HFF-Myc (cell line): ENCODE results near the gene TMEM236.

ENCODE experiments used
- DNase-seq: peaks from one replicate; pipeline ENCODE4 v3.0.0-alpha.2; 2011; ENCODE audit warnings: low read depth; ENCODE audit errors: extremely low read depth
- H3K4me3 ChIP-seq: replicated peaks from 2 replicates; pipeline ENCODE4 v1.5.1; 2011; ENCODE audit warnings: low read depth, mild to moderate bottlenecking, control low read depth, low read length
- TF ChIP-seq, protein P1 (sequence below): IDR thresholded peaks from 2 replicates; pipeline ENCODE4 v1.5.1; 2012; ENCODE audit warnings: mild to moderate bottlenecking, low read depth, low read length, control low read depth; ENCODE audit errors: missing control alignments

TMEM236 gene

DNA sequence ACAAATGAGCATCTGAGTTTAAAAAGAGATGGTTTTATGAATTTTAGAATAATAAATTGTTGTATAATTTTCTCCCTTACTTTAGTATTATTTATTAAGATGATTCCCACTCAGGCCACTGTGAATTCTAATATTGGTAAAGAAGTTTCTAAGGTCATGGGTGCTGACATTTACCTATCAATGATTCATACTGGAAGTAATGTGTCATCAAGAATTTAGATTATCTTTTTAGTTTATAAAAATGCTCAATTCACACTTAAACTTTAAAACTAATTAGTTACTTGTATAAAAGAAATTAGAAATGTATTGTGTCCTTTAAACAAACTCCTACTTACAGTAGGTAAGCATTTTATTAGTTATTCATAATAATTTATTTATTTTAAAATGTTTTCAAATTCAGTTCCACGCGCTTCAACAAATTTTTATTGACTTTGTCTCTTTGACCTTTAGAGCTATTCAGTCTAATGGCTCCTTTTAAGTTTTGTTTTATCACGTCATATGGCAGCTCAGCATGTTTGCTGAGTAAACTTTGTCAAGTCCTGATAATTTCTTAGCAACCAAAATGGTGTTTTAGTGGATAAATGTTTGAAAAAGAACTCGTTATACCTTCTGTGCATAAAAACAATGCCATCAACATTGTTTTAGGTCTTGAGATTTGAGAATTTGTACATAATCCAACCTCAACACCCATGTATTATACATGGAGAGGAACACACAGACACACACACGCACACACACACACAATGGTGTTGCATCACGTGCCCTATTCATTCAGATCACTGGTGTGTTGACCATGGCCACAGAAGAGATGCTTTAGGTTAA is 42.0 kb downstream of the TMEM236 start:
- no peak for DNase-seq
- TF ChIP-seq, protein P1, sequence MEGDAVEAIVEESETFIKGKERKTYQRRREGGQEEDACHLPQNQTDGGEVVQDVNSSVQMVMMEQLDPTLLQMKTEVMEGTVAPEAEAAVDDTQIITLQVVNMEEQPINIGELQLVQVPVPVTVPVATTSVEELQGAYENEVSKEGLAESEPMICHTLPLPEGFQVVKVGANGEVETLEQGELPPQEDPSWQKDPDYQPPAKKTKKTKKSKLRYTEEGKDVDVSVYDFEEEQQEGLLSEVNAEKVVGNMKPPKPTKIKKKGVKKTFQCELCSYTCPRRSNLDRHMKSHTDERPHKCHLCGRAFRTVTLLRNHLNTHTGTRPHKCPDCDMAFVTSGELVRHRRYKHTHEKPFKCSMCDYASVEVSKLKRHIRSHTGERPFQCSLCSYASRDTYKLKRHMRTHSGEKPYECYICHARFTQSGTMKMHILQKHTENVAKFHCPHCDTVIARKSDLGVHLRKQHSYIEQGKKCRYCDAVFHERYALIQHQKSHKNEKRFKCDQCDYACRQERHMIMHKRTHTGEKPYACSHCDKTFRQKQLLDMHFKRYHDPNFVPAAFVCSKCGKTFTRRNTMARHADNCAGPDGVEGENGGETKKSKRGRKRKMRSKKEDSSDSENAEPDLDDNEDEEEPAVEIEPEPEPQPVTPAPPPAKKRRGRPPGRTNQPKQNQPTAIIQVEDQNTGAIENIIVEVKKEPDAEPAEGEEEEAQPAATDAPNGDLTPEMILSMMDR = no peak

DNA sequence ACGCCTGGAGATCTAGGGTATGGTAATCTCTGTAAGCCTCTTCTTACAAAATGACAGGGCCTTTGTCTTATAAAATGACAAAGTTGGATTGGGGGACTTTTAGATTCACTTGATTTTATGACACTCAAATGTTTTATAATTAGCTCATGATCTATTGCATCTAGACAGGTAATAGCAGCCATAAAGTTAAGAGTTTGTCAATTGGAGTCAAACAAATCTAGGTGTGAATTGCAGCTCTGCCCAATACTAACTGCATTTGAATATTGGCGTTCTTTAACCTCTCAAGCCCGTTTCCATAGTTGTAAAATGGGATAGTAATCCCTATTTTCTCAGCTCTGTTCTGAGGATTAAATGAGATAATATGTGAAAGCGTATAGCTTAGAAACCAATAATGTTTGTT is 43.1 kb downstream of the TMEM236 start:
- H3K4me3 ChIP-seq = no peak overlapping the region
- TF ChIP-seq, protein P1 = no peak
- no peak for DNase-seq

More for the DNA sequence above, 42.0 kb downstream of the TMEM236 start:
- H3K4me3 ChIP-seq = no peak overlapping the region

DNA sequence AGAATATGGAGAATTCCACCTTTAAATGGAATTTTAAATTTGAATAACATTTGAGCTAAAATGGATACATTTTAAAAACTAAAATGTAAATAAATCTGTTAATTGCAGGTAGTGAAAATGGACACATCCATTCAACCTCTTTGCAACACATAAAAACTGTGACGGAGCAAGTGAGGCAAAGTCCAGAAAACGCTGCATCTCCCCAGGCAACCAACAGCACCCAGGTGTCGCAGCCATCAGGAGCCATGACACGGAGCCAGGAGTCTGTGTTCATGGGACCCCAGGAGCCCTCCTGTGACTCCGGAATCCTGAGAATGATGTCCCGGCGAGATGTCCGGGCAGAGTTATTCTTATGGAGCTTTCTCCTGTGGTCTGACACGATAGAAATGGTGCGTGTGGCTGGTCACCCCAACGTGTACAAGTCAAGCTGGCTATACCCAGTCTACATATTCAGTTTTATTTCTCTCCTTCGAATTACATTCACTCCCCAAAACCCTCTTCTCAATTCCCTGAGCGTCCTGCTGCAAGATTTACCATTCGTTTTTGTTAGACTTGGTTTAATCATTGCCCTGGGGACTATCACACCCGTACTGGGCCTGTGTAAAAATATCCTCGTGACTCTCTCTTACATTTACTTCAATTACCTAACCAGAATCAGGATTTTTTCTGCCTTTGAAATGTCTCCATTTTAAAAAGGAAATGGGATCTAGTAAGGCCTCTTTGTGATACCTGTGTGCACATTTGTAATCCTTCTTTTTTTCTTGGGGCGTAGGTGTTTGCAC is 44.0 kb downstream of the TMEM236 start:
- TF ChIP-seq, protein P1 = no peak
- H3K4me3 ChIP-seq = no peak overlapping the region
- no peak for DNase-seq

DNA sequence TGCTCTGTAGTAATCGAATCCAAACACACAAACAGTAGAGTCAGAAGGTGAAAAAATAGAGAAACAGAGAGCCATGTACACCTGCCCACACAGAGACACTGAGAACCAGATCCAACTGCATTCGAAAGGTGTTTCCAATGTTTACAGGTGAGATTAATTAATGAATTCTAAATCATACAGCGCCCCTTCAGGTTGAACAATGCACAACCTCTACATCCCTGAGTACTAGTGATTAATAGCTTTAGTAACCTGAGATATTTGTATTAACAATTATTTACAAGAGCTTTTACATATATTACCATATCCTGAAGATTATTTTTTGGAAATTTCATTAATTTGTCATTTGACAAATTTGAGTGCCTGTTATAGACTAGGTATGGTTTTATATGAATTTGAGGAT is 49.5 kb downstream of the TMEM236 start:
- no peak overlapping the region for H3K4me3 ChIP-seq
- TF ChIP-seq, protein P1 = no peak
- DNase-seq = no peak

DNA sequence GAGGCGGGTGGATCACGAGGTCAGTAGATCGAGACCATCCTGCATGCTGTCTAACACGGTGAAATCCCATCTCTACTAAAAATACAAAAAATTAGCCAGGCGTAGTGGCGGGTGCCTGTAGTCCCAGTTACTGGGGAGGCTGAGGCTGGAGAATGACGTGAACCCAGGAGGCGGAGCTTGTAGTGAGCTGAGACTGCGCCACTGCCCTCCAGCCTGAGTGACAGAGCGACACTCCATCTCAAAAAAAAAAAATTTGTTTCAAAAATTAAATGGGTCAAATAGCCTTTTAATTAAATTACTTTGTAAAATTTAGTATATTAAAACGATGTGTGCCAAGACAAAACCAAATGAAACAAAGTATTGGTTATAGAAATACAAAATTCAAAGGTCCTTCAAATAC is 50.3 kb downstream of the TMEM236 start:
- TF ChIP-seq, protein P1 = no peak
- DNase-seq = no peak
- no peak overlapping the region for H3K4me3 ChIP-seq

DNA sequence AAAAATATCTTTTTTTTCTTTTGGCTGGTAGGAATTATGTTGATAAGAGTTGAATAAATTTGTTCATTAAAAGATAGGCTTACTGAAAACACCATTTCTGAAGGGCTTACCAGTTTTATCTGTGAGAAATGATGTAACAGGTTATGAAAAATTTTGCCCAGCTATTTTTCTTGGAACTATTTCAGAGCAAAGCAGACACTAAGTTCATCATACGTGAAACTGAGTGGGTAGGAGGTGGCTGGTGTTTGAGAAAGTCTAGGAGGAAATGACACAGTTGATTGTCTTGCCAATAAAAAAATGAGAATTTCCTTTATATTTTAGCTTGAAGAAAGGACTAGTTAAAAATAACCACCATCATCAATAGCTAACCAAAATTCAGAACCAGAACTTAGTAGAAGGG is 51.0 kb downstream of the TMEM236 start:
- TF ChIP-seq, protein P1 = no peak
- DNase-seq = no peak
- H3K4me3 ChIP-seq = no peak overlapping the region
